Astrocyte of the cerebellum (primary cell): ENCODE data around the gene ART1.
"Not testable (repeated sequence)": the region's sequence is repeated elsewhere in the genome, so short reads cannot be mapped to it uniquely, and the experiment has no call there.

Experiments
- DNase-seq: peaks from one replicate; pipeline ENCODE4 v3.0.0-alpha.2; 2011; ENCODE audit warnings: low read depth
- H3K4me3 ChIP-seq: 2 replicates; pipeline ENCODE4 v1.5.1; 2011; ENCODE audit warnings: mild to moderate bottlenecking, low read depth, low read length, moderate library complexity
- CTCF ChIP-seq: IDR thresholded peaks from 2 replicates; pipeline ENCODE4 v1.5.1; 2012; ENCODE audit warnings: low read length, low read depth, moderate library complexity, mild to moderate bottlenecking; ENCODE audit errors: missing control alignments
- in situ Hi-C: cut with HindIII; loops from 2 replicates; pipeline ENCODE4 v1.10.0; 2017; ENCODE audit warnings: low sequenced_read_pairs

The ART1 gene

GRCh38 chr11:3644817-3645235 is at the start of gene ART1:
Gene ART1, plus strand, starts transcription at chr11:3645128. Its CDS starts 14,086 bp downstream, at chr11:3659214.
- DNase-seq = no peak
- in situ Hi-C loops = no loop called here
- TF ChIP-seq CTCF = no peak
- H3K4me3 ChIP-seq = no peak within 1 kb of the TSS

- DNase-seq, in situ Hi-C loops, H3K4me3 ChIP-seq: not testable (repeated sequence)
These were observed 47.2 kb upstream of the ART1 start for GRCh38 chr11:3597743-3598142.

GRCh38 chr11:3600201-3600600 is 44.7 kb upstream of the ART1 start:
- H3K4me3 ChIP-seq, DNase-seq, in situ Hi-C loops: not testable (repeated sequence)

- no peak overlapping the region for H3K4me3 ChIP-seq
- in situ Hi-C loops = no loop called here
- DNase-seq = no peak
- TF ChIP-seq CTCF = no peak
These were observed 40.8 kb upstream of the ART1 start for GRCh38 chr11:3604167-3604566.

- no peak for TF ChIP-seq CTCF
- no peak for DNase-seq
- in situ Hi-C loops = no loop called here
- H3K4me3 ChIP-seq = no peak overlapping the region
These were observed 39.7 kb upstream of the ART1 start for GRCh38 chr11:3605283-3605662.

- in situ Hi-C loops = no loop called here
- TF ChIP-seq CTCF = no peak
- DNase-seq = no peak
- H3K4me3 ChIP-seq = no peak overlapping the region
These were observed 39.1 kb upstream of the ART1 start for GRCh38 chr11:3605771-3606203.

GRCh38 chr11:3609416-3610265 is 35.3 kb upstream of the ART1 start:
- in situ Hi-C loops = no loop called here
- peak; percentile 87 for TF ChIP-seq CTCF
- no peak overlapping the region for H3K4me3 ChIP-seq
- no peak for DNase-seq

GRCh38 chr11:3610846-3611245 is 34.1 kb upstream of the ART1 start:
- no peak for DNase-seq
- no peak for TF ChIP-seq CTCF
- in situ Hi-C loops = no loop called here
- H3K4me3 ChIP-seq = no peak overlapping the region
